ENCODE results near the gene COL6A3. TPM values are rescaled to one million over a fixed set of nuclear protein-coding genes. Genes with fewer than 3 reads are reported as not detected.

The COL6A3 gene, protein sequence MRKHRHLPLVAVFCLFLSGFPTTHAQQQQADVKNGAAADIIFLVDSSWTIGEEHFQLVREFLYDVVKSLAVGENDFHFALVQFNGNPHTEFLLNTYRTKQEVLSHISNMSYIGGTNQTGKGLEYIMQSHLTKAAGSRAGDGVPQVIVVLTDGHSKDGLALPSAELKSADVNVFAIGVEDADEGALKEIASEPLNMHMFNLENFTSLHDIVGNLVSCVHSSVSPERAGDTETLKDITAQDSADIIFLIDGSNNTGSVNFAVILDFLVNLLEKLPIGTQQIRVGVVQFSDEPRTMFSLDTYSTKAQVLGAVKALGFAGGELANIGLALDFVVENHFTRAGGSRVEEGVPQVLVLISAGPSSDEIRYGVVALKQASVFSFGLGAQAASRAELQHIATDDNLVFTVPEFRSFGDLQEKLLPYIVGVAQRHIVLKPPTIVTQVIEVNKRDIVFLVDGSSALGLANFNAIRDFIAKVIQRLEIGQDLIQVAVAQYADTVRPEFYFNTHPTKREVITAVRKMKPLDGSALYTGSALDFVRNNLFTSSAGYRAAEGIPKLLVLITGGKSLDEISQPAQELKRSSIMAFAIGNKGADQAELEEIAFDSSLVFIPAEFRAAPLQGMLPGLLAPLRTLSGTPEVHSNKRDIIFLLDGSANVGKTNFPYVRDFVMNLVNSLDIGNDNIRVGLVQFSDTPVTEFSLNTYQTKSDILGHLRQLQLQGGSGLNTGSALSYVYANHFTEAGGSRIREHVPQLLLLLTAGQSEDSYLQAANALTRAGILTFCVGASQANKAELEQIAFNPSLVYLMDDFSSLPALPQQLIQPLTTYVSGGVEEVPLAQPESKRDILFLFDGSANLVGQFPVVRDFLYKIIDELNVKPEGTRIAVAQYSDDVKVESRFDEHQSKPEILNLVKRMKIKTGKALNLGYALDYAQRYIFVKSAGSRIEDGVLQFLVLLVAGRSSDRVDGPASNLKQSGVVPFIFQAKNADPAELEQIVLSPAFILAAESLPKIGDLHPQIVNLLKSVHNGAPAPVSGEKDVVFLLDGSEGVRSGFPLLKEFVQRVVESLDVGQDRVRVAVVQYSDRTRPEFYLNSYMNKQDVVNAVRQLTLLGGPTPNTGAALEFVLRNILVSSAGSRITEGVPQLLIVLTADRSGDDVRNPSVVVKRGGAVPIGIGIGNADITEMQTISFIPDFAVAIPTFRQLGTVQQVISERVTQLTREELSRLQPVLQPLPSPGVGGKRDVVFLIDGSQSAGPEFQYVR (N-terminal part only)
- 4.5 and 4.9 TPM in 2 replicates for total RNA-seq
- long read RNA-seq, partial matches to known transcripts = 2 of 2 reads
- long read RNA-seq, other reads (novel, unspliced or antisense) = 0 of 2 reads

DNA sequence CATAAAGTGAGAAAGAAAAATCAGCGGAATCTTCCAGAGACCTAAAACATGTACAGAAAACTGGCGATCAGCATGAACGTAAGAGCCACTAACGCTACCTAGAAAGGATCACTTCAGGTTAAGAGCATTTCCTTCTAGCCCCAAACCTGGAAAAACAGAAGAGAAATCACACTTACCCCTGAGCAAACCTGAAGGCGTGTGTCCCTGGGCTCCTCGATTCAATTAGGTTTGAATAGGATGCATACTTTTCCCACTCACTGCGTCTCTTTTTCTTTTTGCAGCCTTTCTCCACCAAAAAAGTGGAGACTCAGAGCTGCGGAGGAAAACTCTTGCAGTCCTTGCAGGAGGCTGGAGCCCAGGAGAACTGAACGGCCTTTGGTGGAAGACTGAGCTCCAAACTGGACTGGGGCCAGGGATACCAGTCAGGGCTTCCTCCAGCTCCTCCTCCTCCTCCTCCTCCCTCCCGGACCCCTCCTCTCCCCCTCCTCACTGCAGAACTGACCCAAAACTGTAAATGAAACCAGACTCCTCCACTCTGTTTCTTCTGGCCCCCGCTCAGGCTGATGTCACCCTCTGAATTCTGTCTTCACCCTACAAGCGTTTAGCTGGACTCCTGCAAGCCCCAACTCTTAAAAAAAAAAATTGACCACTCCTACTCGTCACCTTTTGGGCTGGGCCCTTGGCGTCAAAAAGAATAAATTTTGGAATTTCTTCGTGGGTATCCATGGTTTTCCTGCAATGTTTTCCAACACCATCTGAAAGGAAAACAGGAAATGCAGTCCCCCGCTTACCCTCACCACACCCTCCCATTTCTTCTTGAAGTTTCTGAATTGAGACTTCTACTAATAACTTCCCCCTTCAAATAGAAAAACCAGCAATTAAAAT, at the start of gene COL6A3:
COL6A3 (minus strand) TSS at position 388 of the 885 bp plus-strand sequence. CDS start 17,347 bp downstream, outside the sequence.
- H3K9me3 Mint-ChIP-seq = no peaks in the 10 kb centered on the region
- no peak for DNase-seq (ENCODE audit: low read depth, low spot score)
- H3K4me3 Mint-ChIP-seq = no peak within 1 kb of the TSS
- H3K36me3 Mint-ChIP-seq (ENCODE audit: low read depth) = no peaks in the 10 kb centered on the region
- TF ChIP-seq, protein P1, sequence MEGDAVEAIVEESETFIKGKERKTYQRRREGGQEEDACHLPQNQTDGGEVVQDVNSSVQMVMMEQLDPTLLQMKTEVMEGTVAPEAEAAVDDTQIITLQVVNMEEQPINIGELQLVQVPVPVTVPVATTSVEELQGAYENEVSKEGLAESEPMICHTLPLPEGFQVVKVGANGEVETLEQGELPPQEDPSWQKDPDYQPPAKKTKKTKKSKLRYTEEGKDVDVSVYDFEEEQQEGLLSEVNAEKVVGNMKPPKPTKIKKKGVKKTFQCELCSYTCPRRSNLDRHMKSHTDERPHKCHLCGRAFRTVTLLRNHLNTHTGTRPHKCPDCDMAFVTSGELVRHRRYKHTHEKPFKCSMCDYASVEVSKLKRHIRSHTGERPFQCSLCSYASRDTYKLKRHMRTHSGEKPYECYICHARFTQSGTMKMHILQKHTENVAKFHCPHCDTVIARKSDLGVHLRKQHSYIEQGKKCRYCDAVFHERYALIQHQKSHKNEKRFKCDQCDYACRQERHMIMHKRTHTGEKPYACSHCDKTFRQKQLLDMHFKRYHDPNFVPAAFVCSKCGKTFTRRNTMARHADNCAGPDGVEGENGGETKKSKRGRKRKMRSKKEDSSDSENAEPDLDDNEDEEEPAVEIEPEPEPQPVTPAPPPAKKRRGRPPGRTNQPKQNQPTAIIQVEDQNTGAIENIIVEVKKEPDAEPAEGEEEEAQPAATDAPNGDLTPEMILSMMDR (conservative IDR thresholded peaks at IDR 0.05) = no peak
- H3K27ac Mint-ChIP-seq (ENCODE audit: unreplicated experiment) = no peak within 1 kb of the TSS
- H3K27me3 Mint-ChIP-seq (ENCODE audit: low read depth) = peaks cover 17% of the 10 kb centered on the region
- H3K4me1 Mint-ChIP-seq = peaks cover 4% of the 10 kb centered on the region

DNA sequence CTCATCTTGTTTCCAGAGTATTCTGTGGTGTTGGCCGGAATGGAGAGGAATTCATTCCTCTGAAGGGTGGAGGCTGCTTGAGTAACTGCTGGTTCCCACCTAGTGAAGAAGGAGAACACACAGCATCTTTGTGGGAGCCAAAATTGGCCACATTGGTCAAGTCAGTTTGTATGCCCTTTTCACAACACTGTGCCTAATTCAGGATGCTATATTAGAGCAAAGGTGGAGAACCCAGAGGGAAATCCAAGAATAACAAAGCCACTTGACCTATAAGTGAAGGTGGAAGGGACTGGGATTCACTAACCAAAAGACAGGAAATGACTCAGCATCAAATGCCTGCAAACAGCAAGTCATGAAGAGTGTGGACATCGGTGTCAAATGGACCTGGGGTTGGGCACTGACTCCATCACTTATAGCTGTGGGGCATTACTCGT, 45.8 kb upstream of the COL6A3 start:
- H3K4me3 Mint-ChIP-seq = no peak overlapping the region
- no peaks in the 10 kb centered on the region for H3K4me1 Mint-ChIP-seq

DNA sequence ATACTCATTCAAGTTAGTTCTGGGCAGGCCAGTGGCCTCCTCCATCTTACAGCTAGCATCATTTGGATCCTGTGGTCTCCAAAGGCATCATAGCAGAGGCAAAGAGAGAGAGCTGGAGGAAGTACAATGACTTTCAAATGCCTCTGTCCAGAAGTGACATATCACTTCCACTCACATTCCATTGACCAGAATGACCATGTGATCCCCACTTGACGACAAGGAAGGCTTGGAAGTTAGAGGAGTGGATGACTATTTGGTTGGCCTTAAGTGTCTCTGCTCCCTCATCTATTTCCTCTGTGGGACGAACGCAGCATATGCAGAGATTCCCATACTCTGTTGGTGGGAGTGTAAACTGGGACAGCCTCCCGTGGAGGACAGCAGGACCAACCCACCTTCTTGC, 45.3 kb upstream of the COL6A3 start:
- no peak for DNase-seq (ENCODE audit: low read depth, low spot score)
- Mint-ChIP-seq H3K36me3 (ENCODE audit: low read depth) (peaks cover 4% of the 10 kb centered on the region), H3K4me1 (no peaks in the 10 kb centered on the region), H3K4me3 (no peak overlapping the region), H3K9me3 (peaks cover 7% of the 10 kb centered on the region), H3K27me3 (ENCODE audit: low read depth) (peaks cover 10% of the 10 kb centered on the region), H3K27ac (ENCODE audit: unreplicated experiment) (no peak overlapping the region)
- TF ChIP-seq, protein P1 (conservative IDR thresholded peaks at IDR 0.05) = no peak

More for the DNA sequence above, 45.8 kb upstream of the COL6A3 start:
- H3K27ac Mint-ChIP-seq (ENCODE audit: unreplicated experiment) = no peak overlapping the region
- DNase-seq (ENCODE audit: low read depth, low spot score) = no peak
- H3K27me3 Mint-ChIP-seq (ENCODE audit: low read depth) = peaks cover 10% of the 10 kb centered on the region
- H3K9me3 Mint-ChIP-seq = peaks cover 7% of the 10 kb centered on the region
- TF ChIP-seq, protein P1 (conservative IDR thresholded peaks at IDR 0.05) = no peak
- H3K36me3 Mint-ChIP-seq (ENCODE audit: low read depth) = peaks cover 4% of the 10 kb centered on the region

DNA sequence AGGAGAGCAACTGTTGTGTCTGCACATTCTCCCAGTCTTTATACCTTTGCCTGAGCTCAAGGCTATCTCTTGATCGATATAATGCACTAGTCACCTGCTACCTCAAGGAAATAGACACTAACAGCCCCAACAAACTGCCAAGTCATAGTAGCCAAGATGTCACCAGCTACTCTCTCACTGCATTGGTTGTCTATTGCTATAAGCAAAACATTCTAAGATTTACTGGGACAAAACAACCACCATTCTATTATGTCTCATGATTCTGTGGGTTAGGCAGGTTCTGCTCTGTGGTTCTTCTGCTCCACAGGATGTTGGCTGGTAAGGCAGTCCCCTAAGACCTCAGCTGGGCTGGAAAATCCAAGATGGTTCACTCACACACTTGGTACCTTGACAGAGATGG, 44.6 kb upstream of the COL6A3 start:
- no peak for DNase-seq (ENCODE audit: low read depth, low spot score)
- H3K4me1 Mint-ChIP-seq = no peaks in the 10 kb centered on the region
- H3K9me3 Mint-ChIP-seq = peaks cover 7% of the 10 kb centered on the region
- H3K4me3 Mint-ChIP-seq = no peak overlapping the region
- TF ChIP-seq, protein P1 (conservative IDR thresholded peaks at IDR 0.05) = no peak
- peaks cover 4% of the 10 kb centered on the region for H3K36me3 Mint-ChIP-seq (ENCODE audit: low read depth)
- peaks cover 10% of the 10 kb centered on the region for H3K27me3 Mint-ChIP-seq (ENCODE audit: low read depth)
- no peak overlapping the region for H3K27ac Mint-ChIP-seq (ENCODE audit: unreplicated experiment)
